ENCODE data around the gene CREB5.
"Not testable (repeated sequence)": the region's sequence is repeated elsewhere in the genome, so short reads cannot be mapped to it uniquely, and the experiment has no call there.

Gene CREB5

GRCh38 chr7:28608731-28609130 lies 196.4 kb downstream of the CREB5 start:
- no peaks in the 10 kb centered on the region for H3K36me3 Mint-ChIP-seq (ENCODE audit: insufficient read depth)
- H3K27me3 Mint-ChIP-seq = peaks cover 49% of the 10 kb centered on the region
- no peak overlapping the region for H3K4me3 Mint-ChIP-seq
- no peaks in the 10 kb centered on the region for H3K9me3 Mint-ChIP-seq
- no peak overlapping the region for H3K27ac Mint-ChIP-seq (ENCODE audit: low read depth)
- DNase-seq (ENCODE audit: low spot score in 2 of 2) = no peak
- no peak for ATAC-seq (replicated peaks; ENCODE audit: extremely low read depth, poor library complexity, severe bottlenecking)
- H3K4me1 Mint-ChIP-seq = no peaks in the 10 kb centered on the region

GRCh38 chr7:28609608-28610007 lies 197.3 kb downstream of the CREB5 start:
- Mint-ChIP-seq H3K4me3 (no peak overlapping the region), H3K9me3 (no peaks in the 10 kb centered on the region), H3K27ac (ENCODE audit: low read depth) (no peak overlapping the region), H3K27me3 (peaks cover 47% of the 10 kb centered on the region), H3K4me1 (no peaks in the 10 kb centered on the region), H3K36me3 (ENCODE audit: insufficient read depth) (no peaks in the 10 kb centered on the region)
- ATAC-seq (replicated peaks; ENCODE audit: extremely low read depth, poor library complexity, severe bottlenecking) (no peak), DNase-seq (ENCODE audit: low spot score in 2 of 2) (no peak)

- peaks cover 47% of the 10 kb centered on the region for H3K27me3 Mint-ChIP-seq
- not testable (repeated sequence) for ATAC-seq (replicated peaks; ENCODE audit: extremely low read depth, poor library complexity, severe bottlenecking); H3K9me3 Mint-ChIP-seq; H3K36me3 Mint-ChIP-seq (ENCODE audit: insufficient read depth); H3K4me3 Mint-ChIP-seq; DNase-seq (ENCODE audit: low spot score in 2 of 2); H3K27ac Mint-ChIP-seq (ENCODE audit: low read depth); H3K4me1 Mint-ChIP-seq
Observed at GRCh38 chr7:28611399-28611897, 199.1 kb downstream of the CREB5 start.

GRCh38 chr7:28613262-28613661 lies 200.9 kb downstream of the CREB5 start:
- ATAC-seq (replicated peaks; ENCODE audit: extremely low read depth, poor library complexity, severe bottlenecking) (no peak), DNase-seq (ENCODE audit: low spot score in 2 of 2) (no peak)
- Mint-ChIP-seq H3K36me3 (ENCODE audit: insufficient read depth) (no peaks in the 10 kb centered on the region), H3K4me1 (no peaks in the 10 kb centered on the region), H3K4me3 (no peak overlapping the region), H3K27me3 (peaks cover 29% of the 10 kb centered on the region), H3K9me3 (no peaks in the 10 kb centered on the region), H3K27ac (ENCODE audit: low read depth) (no peak overlapping the region)

GRCh38 chr7:28615091-28615490 lies 202.8 kb downstream of the CREB5 start:
- no peak overlapping the region for H3K4me3 Mint-ChIP-seq
- H3K27ac Mint-ChIP-seq (ENCODE audit: low read depth) = no peak overlapping the region
- DNase-seq (ENCODE audit: low spot score in 2 of 2) = no peak
- ATAC-seq (replicated peaks; ENCODE audit: extremely low read depth, poor library complexity, severe bottlenecking) = no peak
- no peaks in the 10 kb centered on the region for H3K4me1 Mint-ChIP-seq
- peaks cover 11% of the 10 kb centered on the region for H3K27me3 Mint-ChIP-seq
- no peaks in the 10 kb centered on the region for H3K36me3 Mint-ChIP-seq (ENCODE audit: insufficient read depth)
- H3K9me3 Mint-ChIP-seq = no peaks in the 10 kb centered on the region

GRCh38 chr7:28617308-28617880 lies 205.1 kb downstream of the CREB5 start:
- H3K27me3 Mint-ChIP-seq = peaks cover 18% of the 10 kb centered on the region
- ATAC-seq (replicated peaks; ENCODE audit: extremely low read depth, poor library complexity, severe bottlenecking) = no peak
- H3K4me1 Mint-ChIP-seq = no peaks in the 10 kb centered on the region
- no peaks in the 10 kb centered on the region for H3K9me3 Mint-ChIP-seq
- no peak for DNase-seq (ENCODE audit: low spot score in 2 of 2)
- H3K27ac Mint-ChIP-seq (ENCODE audit: low read depth) = no peak overlapping the region
- H3K36me3 Mint-ChIP-seq (ENCODE audit: insufficient read depth) = no peaks in the 10 kb centered on the region
- H3K4me3 Mint-ChIP-seq = no peak overlapping the region

GRCh38 chr7:28618383-28618782 lies 206.1 kb downstream of the CREB5 start:
- no peaks in the 10 kb centered on the region for H3K4me1 Mint-ChIP-seq
- H3K4me3 Mint-ChIP-seq = no peak overlapping the region
- peaks cover 18% of the 10 kb centered on the region for H3K27me3 Mint-ChIP-seq
- ATAC-seq (replicated peaks; ENCODE audit: extremely low read depth, poor library complexity, severe bottlenecking) (no peak), DNase-seq (ENCODE audit: low spot score in 2 of 2) (no peak)
- no peaks in the 10 kb centered on the region for H3K36me3 Mint-ChIP-seq (ENCODE audit: insufficient read depth)
- no peaks in the 10 kb centered on the region for H3K9me3 Mint-ChIP-seq
- no peak overlapping the region for H3K27ac Mint-ChIP-seq (ENCODE audit: low read depth)

- no peaks in the 10 kb centered on the region for H3K9me3 Mint-ChIP-seq
- ATAC-seq (replicated peaks; ENCODE audit: extremely low read depth, poor library complexity, severe bottlenecking) (no peak), DNase-seq (ENCODE audit: low spot score in 2 of 2) (no peak)
- H3K27ac Mint-ChIP-seq (ENCODE audit: low read depth) = no peak overlapping the region
- H3K4me1 Mint-ChIP-seq = no peaks in the 10 kb centered on the region
- H3K4me3 Mint-ChIP-seq = no peak overlapping the region
- no peaks in the 10 kb centered on the region for H3K36me3 Mint-ChIP-seq (ENCODE audit: insufficient read depth)
- peaks cover 18% of the 10 kb centered on the region for H3K27me3 Mint-ChIP-seq
Observed at GRCh38 chr7:28619256-28619655, 206.9 kb downstream of the CREB5 start.

GRCh38 chr7:28621369-28621841 lies 209.1 kb downstream of the CREB5 start:
- no peak overlapping the region for H3K4me3 Mint-ChIP-seq
- no peak for ATAC-seq (replicated peaks; ENCODE audit: extremely low read depth, poor library complexity, severe bottlenecking)

GRCh38 chr7:28623105-28623730 lies 210.9 kb downstream of the CREB5 start:
- DNase-seq (ENCODE audit: low spot score in 2 of 2) = no peak
- H3K27me3 Mint-ChIP-seq = peaks cover 43% of the 10 kb centered on the region
- no peak overlapping the region for H3K27ac Mint-ChIP-seq (ENCODE audit: low read depth)

More at GRCh38 chr7:28621369-28621841, 209.1 kb downstream of the CREB5 start:
- peaks cover 28% of the 10 kb centered on the region for H3K27me3 Mint-ChIP-seq
- H3K4me1 Mint-ChIP-seq = no peaks in the 10 kb centered on the region
- DNase-seq (ENCODE audit: low spot score in 2 of 2) = no peak
- no peak overlapping the region for H3K27ac Mint-ChIP-seq (ENCODE audit: low read depth)
- H3K36me3 Mint-ChIP-seq (ENCODE audit: insufficient read depth) = no peaks in the 10 kb centered on the region
- H3K9me3 Mint-ChIP-seq = no peaks in the 10 kb centered on the region

GRCh38 chr7:28623863-28624262 lies 211.5 kb downstream of the CREB5 start:
- Mint-ChIP-seq H3K4me3 (no peak overlapping the region), H3K27me3 (peaks cover 49% of the 10 kb centered on the region), H3K36me3 (ENCODE audit: insufficient read depth) (no peaks in the 10 kb centered on the region), H3K9me3 (no peaks in the 10 kb centered on the region), H3K27ac (ENCODE audit: low read depth) (no peak overlapping the region), H3K4me1 (no peaks in the 10 kb centered on the region)
- ATAC-seq (replicated peaks; ENCODE audit: extremely low read depth, poor library complexity, severe bottlenecking) (no peak), DNase-seq (ENCODE audit: low spot score in 2 of 2) (no peak)

More at GRCh38 chr7:28623105-28623730, 210.9 kb downstream of the CREB5 start:
- Mint-ChIP-seq H3K4me3 (no peak overlapping the region), H3K9me3 (no peaks in the 10 kb centered on the region), H3K36me3 (ENCODE audit: insufficient read depth) (no peaks in the 10 kb centered on the region), H3K4me1 (no peaks in the 10 kb centered on the region)
- no peak for ATAC-seq (replicated peaks; ENCODE audit: extremely low read depth, poor library complexity, severe bottlenecking)

GRCh38 chr7:28625432-28625831 lies 213.1 kb downstream of the CREB5 start:
- Mint-ChIP-seq H3K27ac (ENCODE audit: low read depth) (no peak overlapping the region), H3K27me3 (peaks cover 53% of the 10 kb centered on the region), H3K9me3 (no peaks in the 10 kb centered on the region), H3K4me3 (no peak overlapping the region), H3K36me3 (ENCODE audit: insufficient read depth) (no peaks in the 10 kb centered on the region), H3K4me1 (no peaks in the 10 kb centered on the region)
- ATAC-seq (replicated peaks; ENCODE audit: extremely low read depth, poor library complexity, severe bottlenecking) (no peak), DNase-seq (ENCODE audit: low spot score in 2 of 2) (no peak)

GRCh38 chr7:28626221-28626620 lies 213.9 kb downstream of the CREB5 start:
- DNase-seq (ENCODE audit: low spot score in 2 of 2) (no peak), ATAC-seq (replicated peaks; ENCODE audit: extremely low read depth, poor library complexity, severe bottlenecking) (no peak)
- H3K4me1 Mint-ChIP-seq = no peaks in the 10 kb centered on the region
- H3K4me3 Mint-ChIP-seq = no peak overlapping the region
- no peaks in the 10 kb centered on the region for H3K36me3 Mint-ChIP-seq (ENCODE audit: insufficient read depth)
- H3K9me3 Mint-ChIP-seq = no peaks in the 10 kb centered on the region
- peaks cover 51% of the 10 kb centered on the region for H3K27me3 Mint-ChIP-seq
- H3K27ac Mint-ChIP-seq (ENCODE audit: low read depth) = no peak overlapping the region

All from central memory CD8-positive, alpha-beta T cell (primary cell).